ENCODE data around the gene XPNPEP2. TPM values are rescaled to one million over a fixed set of nuclear protein-coding genes. Genes with fewer than 3 reads are reported as not detected.

Gene XPNPEP2
- total RNA-seq, 1 donor from 2014 or later = 1.7 TPM

- no peak for TF ChIP-seq CTCF (IDR thresholded peaks at IDR 0.05; ENCODE audit: unreplicated experiment)
- H3K4me3 Mint-ChIP-seq (ENCODE audit: unreplicated experiment) = no peak overlapping the region
- H3K27ac Mint-ChIP-seq (ENCODE audit: unreplicated experiment) = no peak overlapping the region
- no peak for DNase-seq (ENCODE audit: low spot score)
- H3K4me1 Mint-ChIP-seq (ENCODE audit: unreplicated experiment) = no peaks in the 10 kb centered on the region
- no peaks in the 10 kb centered on the region for H3K9me3 Mint-ChIP-seq (ENCODE audit: unreplicated experiment)
- peaks cover 5% of the 10 kb centered on the region for H3K27me3 Mint-ChIP-seq (ENCODE audit: unreplicated experiment)
- H3K36me3 Mint-ChIP-seq (ENCODE audit: low read depth, unreplicated experiment) = no peaks in the 10 kb centered on the region
These were observed 56.8 kb downstream of the XPNPEP2 start for GRCh38 chrX:129795584-129795983.

- Mint-ChIP-seq H3K36me3 (ENCODE audit: low read depth, unreplicated experiment) (no peaks in the 10 kb centered on the region), H3K4me1 (ENCODE audit: unreplicated experiment) (no peaks in the 10 kb centered on the region), H3K4me3 (ENCODE audit: unreplicated experiment) (no peak overlapping the region), H3K27me3 (ENCODE audit: unreplicated experiment) (peaks cover 5% of the 10 kb centered on the region), H3K9me3 (ENCODE audit: unreplicated experiment) (no peaks in the 10 kb centered on the region), H3K27ac (ENCODE audit: unreplicated experiment) (no peak overlapping the region)
- DNase-seq (ENCODE audit: low spot score) = no peak
- no peak for TF ChIP-seq CTCF (IDR thresholded peaks at IDR 0.05; ENCODE audit: unreplicated experiment)
These were observed 58.6 kb downstream of the XPNPEP2 start for GRCh38 chrX:129797251-129797906.

GRCh38 chrX:129798456-129798855, 59.7 kb downstream of the XPNPEP2 start:
- Mint-ChIP-seq H3K4me1 (ENCODE audit: unreplicated experiment) (no peaks in the 10 kb centered on the region), H3K9me3 (ENCODE audit: unreplicated experiment) (no peaks in the 10 kb centered on the region), H3K36me3 (ENCODE audit: low read depth, unreplicated experiment) (no peaks in the 10 kb centered on the region)

GRCh38 chrX:129798888-129799287, 60.1 kb downstream of the XPNPEP2 start:
- Mint-ChIP-seq H3K9me3 (ENCODE audit: unreplicated experiment) (no peaks in the 10 kb centered on the region), H3K36me3 (ENCODE audit: low read depth, unreplicated experiment) (no peaks in the 10 kb centered on the region), H3K27ac (ENCODE audit: unreplicated experiment) (no peak overlapping the region), H3K4me1 (ENCODE audit: unreplicated experiment) (no peaks in the 10 kb centered on the region), H3K27me3 (ENCODE audit: unreplicated experiment) (no peaks in the 10 kb centered on the region), H3K4me3 (ENCODE audit: unreplicated experiment) (no peak overlapping the region)
- DNase-seq (ENCODE audit: low spot score) = no peak
- TF ChIP-seq CTCF (IDR thresholded peaks at IDR 0.05; ENCODE audit: unreplicated experiment) = no peak

More at GRCh38 chrX:129798456-129798855, 59.7 kb downstream of the XPNPEP2 start:
- Mint-ChIP-seq H3K27ac (ENCODE audit: unreplicated experiment) (no peak overlapping the region), H3K27me3 (ENCODE audit: unreplicated experiment) (no peaks in the 10 kb centered on the region), H3K4me3 (ENCODE audit: unreplicated experiment) (no peak overlapping the region)
- DNase-seq (ENCODE audit: low spot score) = no peak
- TF ChIP-seq CTCF (IDR thresholded peaks at IDR 0.05; ENCODE audit: unreplicated experiment) = no peak

- H3K27ac Mint-ChIP-seq (ENCODE audit: unreplicated experiment) = no peak overlapping the region
- DNase-seq (ENCODE audit: low spot score) = no peak
- no peaks in the 10 kb centered on the region for H3K27me3 Mint-ChIP-seq (ENCODE audit: unreplicated experiment)
- peaks cover under 1% of the 10 kb centered on the region for H3K36me3 Mint-ChIP-seq (ENCODE audit: low read depth, unreplicated experiment)
- H3K9me3 Mint-ChIP-seq (ENCODE audit: unreplicated experiment) = no peaks in the 10 kb centered on the region
- no peaks in the 10 kb centered on the region for H3K4me1 Mint-ChIP-seq (ENCODE audit: unreplicated experiment)
- no peak for TF ChIP-seq CTCF (IDR thresholded peaks at IDR 0.05; ENCODE audit: unreplicated experiment)
- no peak overlapping the region for H3K4me3 Mint-ChIP-seq (ENCODE audit: unreplicated experiment)
These were observed 61.4 kb downstream of the XPNPEP2 start for GRCh38 chrX:129800186-129800585.

Data from endothelial cell (in vitro differentiated cells).